Body of pancreas (tissue), 4 donors: ENCODE data around the gene C11orf68. TPM values are rescaled to one million over a fixed set of nuclear protein-coding genes. Genes with fewer than 3 reads are reported as not detected.

ENCODE experiments used
- ATAC-seq: fragments of 150-250 bp; one replicate; pipeline ENCODE4 v1.9.1; 2016
- DNase-seq, 4 donors: peaks; one replicate each; pipeline ENCODE4 v3.0.0-alpha.2; 2019
- H3K27ac ChIP-seq, 4 donors: fragments of 200-600 bp; sonication (generic); 1 replicate in 3 of 4; 2 replicates in 1 of 4; pipeline versions ENCODE4 v1.5.1 to v1.6.1; 2016 to 2019; ENCODE audit warnings: mild to moderate bottlenecking in 1 of 4, mixed read lengths in 1 of 4, moderate library complexity in 1 of 4
- H3K27me3 ChIP-seq, 2 donors: fragments of 200-600 bp; sonication (generic); one replicate each; pipeline ENCODE4 v1.6.0; 2016; ENCODE audit warnings: mild to moderate bottlenecking in 1 of 2
- H3K36me3 ChIP-seq, 2 donors: fragments of 200-600 bp; sonication (generic); replicated peaks in 1 of 2; 2 replicates each; pipeline ENCODE4 v1.5.1; 2016; ENCODE audit warnings: low read depth in 2 of 2; ENCODE audit not compliant: insufficient read depth in 1 of 2
- H3K4me1 ChIP-seq: fragments of 200-600 bp; sonication (generic); one replicate; pipeline ENCODE4 v1.6.0; 2016
- H3K4me3 ChIP-seq, 2 donors: fragments of 200-600 bp; sonication (generic); 1 replicate in 1 of 2; 2 replicates in 1 of 2; pipeline ENCODE4 v1.5.1; 2016 to 2019
- H3K9me3 ChIP-seq, 3 donors: fragments of 200-600 bp; sonication (generic); 1 replicate in 2 of 3; 2 replicates in 1 of 3; pipeline ENCODE4 v1.5.1; 2016
- CTCF ChIP-seq, 7 experiments: fragments of 450-650 bp in 4 of 7; fragments of 200-600 bp in 3 of 7; sonication (generic) in 3 of 7; IDR thresholded peaks; one replicate each; pipeline ENCODE4 v1.5.1; 2016 to 2019; ENCODE audit warnings: antibody characterized with exemption in 7 of 7
- POLR2A ChIP-seq, 3 donors: fragments of 450-650 bp; IDR thresholded peaks; one replicate each; pipeline ENCODE4 v1.6.1; 2016; ENCODE audit warnings: antibody characterized with exemption in 3 of 3, mild to moderate bottlenecking in 2 of 3
- WGBS, 2 donors: methylation state at CpG; one replicate each; pipeline ENCODE4 v1.1.5; 2017; 5-methylcytosine and 5-hydroxymethylcytosine counted together
- intact Hi-C: fragments of 100-400 bp; cut with DNase I; formaldehyde crosslinking; loops from one replicate; pipeline ENCODE4 v1.15.1; 2023
- total RNA-seq, 2 donors: library from RNA; depleted of rRNA; stranded (reverse); fragments of >200 nt; gene quantifications; one replicate each; pipeline ENCODE4 v1.1.0, GENCODE V29; 2016

The C11orf68 gene
- total RNA-seq, 2 donors from 2014 or later: 10.4 to 17.8 TPM

DNA sequence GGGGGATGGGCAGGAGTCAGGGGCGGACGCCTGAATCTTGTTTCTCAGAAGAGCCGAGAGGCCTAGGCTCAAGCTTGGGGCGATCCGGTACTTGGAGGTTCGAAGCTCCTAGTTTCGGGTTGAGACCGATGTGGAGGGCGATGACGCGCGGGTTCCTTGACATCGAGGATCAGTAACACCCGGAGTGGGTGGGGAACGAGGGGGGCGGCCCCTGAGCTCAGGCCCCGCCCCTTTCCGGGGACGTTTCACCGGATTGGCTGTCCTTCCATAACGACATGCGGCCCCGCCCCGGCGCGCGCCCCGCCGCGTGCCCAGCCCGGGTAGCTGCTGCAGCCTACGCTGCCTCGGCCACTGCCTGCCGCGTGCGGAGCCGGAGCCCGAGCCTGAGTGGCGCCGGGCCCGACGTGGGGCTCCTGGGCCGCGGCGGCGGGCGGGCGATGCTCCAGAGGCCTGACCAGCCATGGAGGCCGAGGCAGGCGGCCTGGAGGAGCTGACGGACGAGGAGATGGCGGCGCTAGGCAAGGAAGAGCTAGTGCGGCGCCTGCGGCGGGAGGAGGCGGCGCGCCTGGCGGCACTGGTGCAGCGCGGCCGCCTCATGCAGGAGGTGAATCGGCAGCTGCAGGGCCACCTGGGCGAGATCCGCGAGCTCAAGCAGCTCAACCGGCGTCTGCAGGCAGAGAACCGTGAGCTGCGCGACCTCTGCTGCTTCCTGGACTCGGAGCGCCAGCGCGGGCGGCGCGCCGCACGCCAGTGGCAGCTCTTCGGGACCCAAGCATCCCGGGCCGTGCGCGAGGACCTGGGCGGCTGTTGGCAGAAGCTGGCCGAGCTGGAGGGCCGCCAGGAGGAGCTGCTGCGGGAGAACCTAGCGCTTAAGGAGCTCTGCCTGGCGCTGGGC, 28.3 kb downstream of the C11orf68 start, which contains the start of gene CCDC85B:
Gene CCDC85B, plus strand, starts transcription at position 350 of the 895 bp plus-strand sequence. Its CDS starts 111 bp downstream, at position 461.
- DNase-seq: peak; percentile 97 to 98 (median 98)
- Histone ChIP-seq H3K4me1 (peaks cover 46% of the 10 kb centered on the region), H3K27ac (peak within 1 kb of the TSS; percentile 66 to 91 (median 87)), H3K4me3 (peak within 1 kb of the TSS; percentile 3 to 58), H3K9me3 (no peaks in the 10 kb centered on the region), H3K27me3 (no peaks in the 10 kb centered on the region), H3K36me3 (no peaks in the 10 kb centered on the region)
- intact Hi-C loops: no loop called here
- ATAC-seq: peak; percentile 80
- TF ChIP-seq CTCF (IDR thresholded peaks at IDR 0.05): peak in 3 of 7 experiments; percentile 16 to 36 (median 20)
- peak; percentile 64 to 85 (median 74) for TF ChIP-seq POLR2A (IDR thresholded peaks at IDR 0.05)
- WGBS, 2 donors: 0 to 4% methylated on average over 16 to 70 of the region's 94 CpGs

- H3K9me3 ChIP-seq: no peaks in the 10 kb centered on the region
- peaks cover 51% of the 10 kb centered on the region for H3K4me1 ChIP-seq
- no peaks in the 10 kb centered on the region for H3K27me3 ChIP-seq
- H3K4me3 ChIP-seq: peak within 1 kb of the TSS; percentile 51 to 58
- TF ChIP-seq CTCF (IDR thresholded peaks at IDR 0.05) (peak; percentile 80 to 96 (median 95)), POLR2A (IDR thresholded peaks at IDR 0.05) (peak; percentile 79 to 92 (median 91))
- ATAC-seq (peak; percentile 86), DNase-seq (peak; percentile 97 to 98 (median 98))
- H3K27ac ChIP-seq: peak within 1 kb of the TSS; percentile 85 to 91 (median 88)
- intact Hi-C loops: no loop called here
- 0% methylated on average over 28 to 52 of the region's 57 CpGs for WGBS, 2 donors
- peaks cover 0 to 7% of the 10 kb centered on the region in 2 donors for H3K36me3 ChIP-seq
These were observed 30.6 kb downstream of the C11orf68 start, which contains the start of gene FIBP for GRCh38 chr11:65888163-65888814. Gene FIBP (minus strand): TSS chr11:65888471. CDS start chr11:65888418, 53 bp downstream.

- Histone ChIP-seq H3K4me3 (peak overlapping the region; percentile 51 to 58), H3K27ac (peak overlapping the region; percentile 74 to 91 (median 87)), H3K27me3 (no peaks in the 10 kb centered on the region), H3K4me1 (peaks cover 51% of the 10 kb centered on the region), H3K9me3 (no peaks in the 10 kb centered on the region), H3K36me3 (peaks cover 0 to 7% of the 10 kb centered on the region in 2 donors)
- no peak for TF ChIP-seq POLR2A (IDR thresholded peaks at IDR 0.05)
- TF ChIP-seq CTCF (IDR thresholded peaks at IDR 0.05): no peak
- intact Hi-C loops: no loop called here
- 2 to 7% methylated on average over 12 to 23 of the region's 23 CpGs for WGBS, 2 donors
- no peak for ATAC-seq
- no peak for DNase-seq
These were observed 31.1 kb downstream of the C11orf68 start for GRCh38 chr11:65887723-65888162.

- H3K4me3 ChIP-seq: no peak overlapping the region
- 78 to 85% methylated on average over 13 to 14 of the region's 14 CpGs for WGBS, 2 donors
- H3K36me3 ChIP-seq: peaks cover 0 to 7% of the 10 kb centered on the region in 2 donors
- H3K27me3 ChIP-seq: no peaks in the 10 kb centered on the region
- intact Hi-C loops: no loop called here
- DNase-seq (no peak), ATAC-seq (no peak)
- H3K27ac ChIP-seq: peak overlapping the region in 2 of 4 donors; percentile 85 to 91
- no peak for TF ChIP-seq CTCF (IDR thresholded peaks at IDR 0.05)
- TF ChIP-seq POLR2A (IDR thresholded peaks at IDR 0.05): no peak
- H3K4me1 ChIP-seq: peaks cover 49% of the 10 kb centered on the region
- H3K9me3 ChIP-seq: no peaks in the 10 kb centered on the region
These were observed 31.8 kb downstream of the C11orf68 start for GRCh38 chr11:65886826-65887722.
